Esophagus muscularis mucosa (tissue), 3 donors: ENCODE results near the gene LCOR.

Experiments
- CTCF ChIP-seq, 3 experiments: fragments of 200-600 bp in 2 of 3; fragments of 450-650 bp in 1 of 3; sonication (generic) in 2 of 3; IDR thresholded peaks; one replicate each; pipeline ENCODE4 v1.5.1; 2017 to 2019; ENCODE audit warnings: antibody characterized with exemption in 3 of 3, mild to moderate bottlenecking in 2 of 3, moderate library complexity in 1 of 3
- EP300 ChIP-seq: sonication (generic); formaldehyde crosslinking; IDR thresholded peaks from one replicate; pipeline ENCODE4 v1.6.1; 2017; ENCODE audit warnings: antibody characterized with exemption

- TF ChIP-seq EP300 (no peak), CTCF (IDR thresholded peaks at IDR 0.05) (no peak)
Measured at GRCh38 chr10:96906864-96907263, 74.8 kb downstream of the LCOR start.
